WI38 (cell line): ENCODE data around the gene SPATA16.

Experiments
- H3K4me3 ChIP-seq: 2 replicates; pipeline ENCODE4 v1.5.1; 2011; ENCODE audit warnings: low read depth, mild to moderate bottlenecking, control low read depth, low read length
- TF ChIP-seq, protein P1 (sequence below): IDR thresholded peaks from 2 replicates; pipeline ENCODE4 v1.5.1; 2012; ENCODE audit warnings: low read depth, mild to moderate bottlenecking, control low read depth, low read length

SPATA16 gene

DNA sequence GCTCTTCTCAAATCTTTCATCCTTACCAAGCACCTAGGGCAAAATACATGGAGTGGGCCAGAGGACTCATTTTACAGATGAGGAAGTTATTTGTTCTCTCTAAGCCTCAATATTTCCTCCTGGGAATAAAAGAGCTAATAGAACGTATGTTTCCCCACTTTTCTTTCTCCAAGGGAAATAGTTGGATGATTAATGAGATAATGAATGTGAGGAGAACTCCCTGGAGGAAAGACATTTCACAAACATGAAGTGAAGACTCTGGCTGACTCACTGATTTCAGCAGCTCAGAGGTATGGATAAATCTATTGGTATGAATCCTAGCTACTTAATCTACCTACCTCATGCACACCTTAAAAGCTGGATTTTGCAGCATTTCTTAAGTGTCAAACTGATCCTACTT is 292.1 kb downstream of the SPATA16 start:
- TF ChIP-seq, protein P1, sequence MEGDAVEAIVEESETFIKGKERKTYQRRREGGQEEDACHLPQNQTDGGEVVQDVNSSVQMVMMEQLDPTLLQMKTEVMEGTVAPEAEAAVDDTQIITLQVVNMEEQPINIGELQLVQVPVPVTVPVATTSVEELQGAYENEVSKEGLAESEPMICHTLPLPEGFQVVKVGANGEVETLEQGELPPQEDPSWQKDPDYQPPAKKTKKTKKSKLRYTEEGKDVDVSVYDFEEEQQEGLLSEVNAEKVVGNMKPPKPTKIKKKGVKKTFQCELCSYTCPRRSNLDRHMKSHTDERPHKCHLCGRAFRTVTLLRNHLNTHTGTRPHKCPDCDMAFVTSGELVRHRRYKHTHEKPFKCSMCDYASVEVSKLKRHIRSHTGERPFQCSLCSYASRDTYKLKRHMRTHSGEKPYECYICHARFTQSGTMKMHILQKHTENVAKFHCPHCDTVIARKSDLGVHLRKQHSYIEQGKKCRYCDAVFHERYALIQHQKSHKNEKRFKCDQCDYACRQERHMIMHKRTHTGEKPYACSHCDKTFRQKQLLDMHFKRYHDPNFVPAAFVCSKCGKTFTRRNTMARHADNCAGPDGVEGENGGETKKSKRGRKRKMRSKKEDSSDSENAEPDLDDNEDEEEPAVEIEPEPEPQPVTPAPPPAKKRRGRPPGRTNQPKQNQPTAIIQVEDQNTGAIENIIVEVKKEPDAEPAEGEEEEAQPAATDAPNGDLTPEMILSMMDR: no peak
- H3K4me3 ChIP-seq: no peak overlapping the region

DNA sequence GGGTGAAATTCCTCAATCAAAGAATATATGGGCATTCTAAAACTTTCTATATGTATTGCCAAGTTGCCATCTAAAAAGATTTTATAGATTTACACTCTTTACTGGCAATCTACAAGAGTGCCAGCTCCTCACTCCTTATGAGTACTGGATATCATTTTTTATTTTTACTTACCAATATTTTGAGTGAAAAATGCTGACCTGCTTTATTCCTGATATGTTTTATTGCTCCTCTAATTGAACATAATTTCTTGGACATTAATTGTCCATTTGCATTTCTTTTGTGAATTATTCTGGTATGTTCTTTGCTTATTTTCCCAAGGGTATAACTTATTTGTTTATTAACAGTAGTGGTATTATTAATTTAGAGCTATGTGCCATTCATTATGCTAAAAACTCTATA is 293.7 kb downstream of the SPATA16 start:
- no peak overlapping the region for H3K4me3 ChIP-seq
- TF ChIP-seq, protein P1: no peak

DNA sequence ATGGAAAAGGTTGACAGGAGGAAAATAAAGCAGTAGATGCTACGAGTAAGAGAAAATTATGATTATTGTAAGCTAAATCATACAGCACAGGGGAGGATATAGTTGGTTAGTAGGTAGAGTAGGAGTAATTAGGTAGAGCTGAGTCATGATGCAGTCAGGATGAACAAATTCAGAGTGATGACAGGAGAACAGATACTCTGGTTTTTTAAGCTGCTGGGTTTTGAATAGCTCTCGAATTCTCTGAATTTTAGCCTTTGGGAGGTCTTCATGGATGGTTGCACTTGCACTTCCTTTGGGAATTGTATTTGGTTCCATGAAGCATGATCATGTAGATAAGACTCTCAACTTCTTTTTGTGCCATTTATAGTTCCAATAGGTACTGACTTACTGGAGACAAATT is 294.3 kb downstream of the SPATA16 start:
- TF ChIP-seq, protein P1: no peak

DNA sequence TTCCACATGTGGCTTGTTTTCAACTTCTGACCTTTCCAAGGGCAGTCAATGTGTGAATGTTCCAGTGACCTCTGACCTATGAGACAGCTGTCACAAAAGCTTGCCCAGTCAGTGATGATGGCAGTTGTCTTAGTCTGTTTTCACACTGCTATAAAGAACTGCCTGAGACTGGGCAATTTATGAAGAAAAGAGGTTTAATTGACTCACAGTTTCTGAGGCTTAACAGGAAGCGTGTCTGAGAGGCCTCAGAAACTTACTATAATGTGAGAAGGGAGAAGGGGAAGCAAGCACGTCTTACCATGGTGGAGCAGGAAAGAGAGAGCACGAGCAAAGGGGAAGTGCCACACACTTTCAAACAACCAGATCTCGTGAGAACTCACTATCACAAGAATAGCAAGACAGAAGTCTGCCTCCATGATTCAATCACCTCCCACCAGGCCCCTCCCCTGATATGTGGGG is 294.9 kb downstream of the SPATA16 start:
- TF ChIP-seq, protein P1: no peak
- no peak overlapping the region for H3K4me3 ChIP-seq

More for the DNA sequence above, 294.3 kb downstream of the SPATA16 start:
- no peak overlapping the region for H3K4me3 ChIP-seq

DNA sequence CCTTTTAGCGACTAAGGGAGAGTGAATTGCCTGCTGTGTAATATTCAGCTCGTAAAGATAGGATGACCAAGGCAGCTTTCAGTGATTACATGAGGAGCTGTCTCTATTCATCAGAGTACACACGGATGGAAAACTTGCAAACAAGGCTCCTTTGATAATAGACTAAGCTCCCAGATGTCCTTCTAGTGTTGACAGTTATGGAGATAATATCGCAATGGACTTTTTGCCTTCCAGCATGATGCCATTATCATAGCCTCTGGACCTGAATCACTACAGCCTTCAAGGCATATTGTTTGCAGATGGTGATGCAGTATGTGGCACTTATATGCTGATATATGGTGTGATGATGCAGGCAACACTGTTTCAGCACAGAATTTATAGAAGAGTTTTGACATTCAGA is 296.6 kb downstream of the SPATA16 start:
- TF ChIP-seq, protein P1: no peak
- H3K4me3 ChIP-seq: no peak overlapping the region

DNA sequence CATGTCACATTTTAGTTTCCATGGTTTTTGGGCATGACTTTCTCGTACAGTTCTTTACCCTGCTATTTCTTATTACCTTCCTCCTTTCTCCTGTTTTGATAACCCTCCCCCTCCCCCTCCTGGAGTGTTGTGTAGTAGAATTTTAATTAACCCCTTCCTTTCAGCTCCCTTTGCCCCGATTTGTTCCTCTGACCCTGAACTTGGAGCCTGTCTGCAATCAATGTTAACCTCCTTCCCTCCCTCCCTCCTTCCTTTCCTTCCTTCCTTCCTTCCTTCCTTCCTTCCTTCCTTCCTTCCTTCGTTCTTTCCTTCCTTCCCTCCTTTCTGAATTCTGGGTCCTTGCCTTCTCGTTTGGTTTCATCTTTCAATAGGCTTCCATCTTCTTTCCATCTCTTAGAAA is 300.1 kb downstream of the SPATA16 start:
- TF ChIP-seq, protein P1: no peak
- H3K4me3 ChIP-seq: no peak overlapping the region

DNA sequence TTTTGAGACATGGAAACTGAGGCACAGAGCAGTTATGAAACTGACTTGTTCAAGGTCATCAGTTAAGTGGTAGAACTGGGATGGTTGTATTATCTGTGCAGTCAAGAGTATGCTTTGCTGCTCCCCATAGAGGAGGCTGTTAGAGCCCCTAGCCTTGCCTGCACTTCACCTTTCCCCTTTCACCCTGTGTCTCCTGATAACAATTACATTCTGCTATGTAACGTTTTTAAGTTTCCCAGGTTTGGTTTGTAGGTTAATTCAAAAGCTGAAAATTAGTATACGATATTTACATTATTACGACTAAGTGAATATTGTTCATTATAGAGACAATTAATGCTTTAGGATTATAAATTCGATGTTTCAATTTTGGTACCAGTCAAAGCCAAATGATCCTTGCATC is 300.6 kb downstream of the SPATA16 start:
- no peak overlapping the region for H3K4me3 ChIP-seq
- TF ChIP-seq, protein P1: no peak
